WTC11 (cell line): ENCODE results near the gene CREBBP. TPM values are rescaled to one million over a fixed set of nuclear protein-coding genes. Genes with fewer than 3 reads are reported as not detected.

ENCODE experiments used
- ATAC-seq: fragments of 200-7000 bp; cut with Tn5 transposase; 2 replicates; pipeline ENCODE4 v1.10.0; 2021; ENCODE audit warnings: mild to moderate bottlenecking, moderate library complexity
- CTCF ChIA-PET: fragments of 300-600 bp; sonication (Branson Sonifier 250); formaldehyde crosslinking; loops from one replicate; lab custom pipeline; 2021; ENCODE audit warnings: antibody characterized with exemption; lab: Charles Lee
- POLR2A ChIA-PET: fragments of 350-600 bp; sonication (Branson Sonifier 250); formaldehyde crosslinking; loops from one replicate; lab custom pipeline; 2021; ENCODE audit warnings: antibody characterized with exemption; lab: Charles Lee
- DNase-seq: peaks from one replicate; pipeline ENCODE4 v3.0.0; 2021; ENCODE audit warnings: low spot score
- H3K27ac Mint-ChIP-seq: 2 replicates; pipeline ENCODE4 v1.8.0; 2021; ENCODE audit warnings: mixed read lengths
- H3K27me3 Mint-ChIP-seq: 2 replicates; pipeline ENCODE4 v1.8.0; 2021; ENCODE audit warnings: low read depth, mild to moderate bottlenecking, moderate library complexity, mixed read lengths
- H3K36me3 Mint-ChIP-seq: 2 replicates; pipeline ENCODE4 v1.8.0; 2021; ENCODE audit warnings: mixed read lengths
- H3K4me1 Mint-ChIP-seq: 2 replicates; pipeline ENCODE4 v1.8.0; 2022; ENCODE audit warnings: mixed read lengths
- H3K4me3 Mint-ChIP-seq: 2 replicates; pipeline ENCODE4 v1.8.0; 2021; ENCODE audit warnings: mild to moderate bottlenecking, moderate library complexity, mixed read lengths
- H3K9me3 Mint-ChIP-seq: 2 replicates; pipeline ENCODE4 v1.8.0; 2021; ENCODE audit warnings: mixed read lengths
- ATF6 ChIP-seq: sonication (generic); formaldehyde crosslinking; IDR thresholded peaks from 2 replicates; pipeline ENCODE4 v1.8.1; 2023; ENCODE audit warnings: mild to moderate bottlenecking, missing genetic modification reagents
- CREM ChIP-seq: sonication (generic); formaldehyde crosslinking; IDR thresholded peaks from 2 replicates; pipeline ENCODE4 v1.8.1; 2022; ENCODE audit warnings: mild to moderate bottlenecking, missing genetic modification reagents, moderate library complexity
- ETV6 ChIP-seq: sonication (generic); formaldehyde crosslinking; IDR thresholded peaks from 2 replicates; pipeline ENCODE4 v1.8.1; 2022; ENCODE audit warnings: mild to moderate bottlenecking, missing genetic modification reagents
- FOXP1 ChIP-seq: sonication (generic); formaldehyde crosslinking; IDR thresholded peaks from 2 replicates; pipeline ENCODE4 v1.8.0; 2022; ENCODE audit warnings: missing genetic modification reagents, mild to moderate bottlenecking, moderate library complexity, borderline replicate concordance
- FOXP4 ChIP-seq: sonication (generic); formaldehyde crosslinking; IDR thresholded peaks from 2 replicates; pipeline ENCODE4 v1.8.0; 2022; ENCODE audit warnings: mild to moderate bottlenecking, missing genetic modification reagents
- GABPB1 ChIP-seq: sonication (generic); formaldehyde crosslinking; IDR thresholded peaks from 2 replicates; pipeline ENCODE4 v1.8.1; 2023; ENCODE audit warnings: mild to moderate bottlenecking, missing genetic modification reagents
- GRHL2 ChIP-seq: fragments of 250-450 bp; sonication (Bioruptor Pico); IDR thresholded peaks from 2 replicates; pipeline ENCODE4 v1.8.0; 2022; ENCODE audit warnings: mild to moderate bottlenecking, moderate library complexity; ENCODE audit not compliant: insufficient replicate concordance, severe bottlenecking
- GTF2I ChIP-seq: fragments of 250-450 bp; sonication (Bioruptor Pico); conservative IDR thresholded peaks from 2 replicates; pipeline ENCODE4 v1.4.0; 2021; ENCODE audit warnings: mild to moderate bottlenecking
- SMAD4 ChIP-seq: sonication (generic); formaldehyde crosslinking; IDR thresholded peaks from 2 replicates; pipeline ENCODE4 v1.8.0; 2022; ENCODE audit warnings: mild to moderate bottlenecking, missing genetic modification reagents
- SOX15 ChIP-seq: fragments of 250-450 bp; sonication (Bioruptor Pico); IDR thresholded peaks from 2 replicates; pipeline ENCODE4 v1.9.0; 2021; ENCODE audit warnings: mild to moderate bottlenecking
- STAT6 ChIP-seq: sonication (generic); formaldehyde crosslinking; conservative IDR thresholded peaks from 2 replicates; pipeline ENCODE4 v1.8.1; 2023; ENCODE audit warnings: mild to moderate bottlenecking, low read depth, missing genetic modification reagents, moderate library complexity
- TP53 ChIP-seq: sonication (generic); formaldehyde crosslinking; IDR thresholded peaks from 2 replicates; pipeline ENCODE4 v1.8.1; 2023; ENCODE audit warnings: mild to moderate bottlenecking, missing genetic modification reagents
- USF2 ChIP-seq: sonication (generic); formaldehyde crosslinking; IDR thresholded peaks from 2 replicates; pipeline ENCODE4 v1.8.1; 2023; ENCODE audit warnings: mild to moderate bottlenecking, missing genetic modification reagents, moderate library complexity
- ZNF219 ChIP-seq: sonication (generic); formaldehyde crosslinking; IDR thresholded peaks from 2 replicates; pipeline ENCODE4 v1.8.0; 2023; ENCODE audit warnings: missing genetic modification reagents, mild to moderate bottlenecking, borderline replicate concordance
- ZNF281 ChIP-seq: sonication (generic); formaldehyde crosslinking; IDR thresholded peaks from 2 replicates; pipeline ENCODE4 v1.8.0; 2023; ENCODE audit warnings: mild to moderate bottlenecking, missing genetic modification reagents
- ZNF423 ChIP-seq: fragments of 250-450 bp; sonication (Bioruptor Pico); IDR thresholded peaks from 2 replicates; pipeline ENCODE4 v2.1.2; 2022; ENCODE audit warnings: mild to moderate bottlenecking, moderate library complexity
- ZNF512 ChIP-seq: sonication (generic); formaldehyde crosslinking; IDR thresholded peaks from 2 replicates; pipeline ENCODE4 v1.8.1; 2022; ENCODE audit warnings: missing genetic modification reagents, borderline replicate concordance
- total RNA-seq: library from RNA; stranded (reverse); gene quantifications from 3 replicates; pipeline ENCODE4 v1.2.3, GENCODE V29; 2021

CREBBP gene
- total RNA-seq, 1 experiment from 2014 or later = 49.6 TPM

- no peak overlapping the region for H3K4me3 Mint-ChIP-seq
- ATAC-seq (no peak), DNase-seq (no peak)
- TF ChIP-seq ATF6 (CRISPR knock-in tag) (no peak), CREM (CRISPR knock-in tag) (no peak), SMAD4 (CRISPR knock-in tag) (no peak), FOXP1 (CRISPR knock-in tag) (no peak), USF2 (CRISPR knock-in tag) (no peak), GRHL2 (CRISPR knock-in tag) (no peak), FOXP4 (no peak), TP53 (CRISPR knock-in tag) (no peak), SOX15 (CRISPR knock-in tag) (no peak), STAT6 (CRISPR knock-in tag) (no peak), GABPB1 (CRISPR knock-in tag) (no peak), ZNF423 (CRISPR knock-in tag) (no peak), ZNF281 (CRISPR knock-in tag) (no peak), GTF2I (CRISPR knock-in tag) (no peak), ZNF512 (CRISPR knock-in tag) (no peak), ZNF219 (no peak), ETV6 (no peak)
- H3K4me1 Mint-ChIP-seq = peaks cover 43% of the 10 kb centered on the region
- H3K9me3 Mint-ChIP-seq = peaks cover 16% of the 10 kb centered on the region
- H3K27ac Mint-ChIP-seq = no peak overlapping the region
- peaks cover 16% of the 10 kb centered on the region for H3K36me3 Mint-ChIP-seq
- H3K27me3 Mint-ChIP-seq = no peaks in the 10 kb centered on the region
- CTCF ChIA-PET = interaction anchor here (0.6 kb wide), 2 partner anchors 15 to 38 kb away, joined by 3 read pairs; no protein-coding TSS in a partner anchor
- POLR2A ChIA-PET = no interaction called here
Observed at GRCh38 chr16:3835089-3835602, 45.4 kb downstream of the CREBBP start.
